GM12874 (cell line): ENCODE measurements around the gene KCNQ1.

Experiments used
- TF ChIP-seq, protein P1 (sequence below): IDR thresholded peaks from 2 replicates; pipeline ENCODE4 v1.5.1; 2011; ENCODE audit warnings: low read depth, mild to moderate bottlenecking, control low read depth, low read length, moderate library complexity; ENCODE audit not compliant: insufficient read depth

The KCNQ1 gene

DNA sequence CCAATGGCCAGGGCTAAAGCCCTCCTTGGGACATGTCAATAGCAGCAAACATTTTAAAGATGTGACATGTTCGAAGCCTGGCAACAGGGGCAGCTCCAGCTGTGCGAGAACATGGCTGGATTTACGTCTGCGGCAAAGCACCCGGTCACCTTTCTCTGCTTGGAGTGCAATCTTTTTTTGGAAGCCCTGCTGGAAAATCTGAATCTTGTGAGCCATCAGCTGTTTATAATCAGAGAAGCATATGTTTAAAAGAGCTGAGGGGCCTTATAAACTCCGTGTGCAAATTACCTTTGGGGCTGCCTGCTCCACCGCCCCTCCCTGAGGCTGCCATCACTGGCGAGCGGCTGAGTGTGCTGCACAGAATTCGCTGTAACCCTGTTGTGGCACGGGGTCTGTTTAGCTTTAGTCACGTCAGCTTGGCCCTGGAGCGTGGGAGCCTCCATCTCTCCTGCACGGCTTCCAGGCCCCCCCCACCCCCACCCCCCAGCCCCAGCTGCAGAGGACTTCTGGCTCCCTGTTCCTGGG lies 264.0 kb downstream of the KCNQ1 start:
- TF ChIP-seq, protein P1, sequence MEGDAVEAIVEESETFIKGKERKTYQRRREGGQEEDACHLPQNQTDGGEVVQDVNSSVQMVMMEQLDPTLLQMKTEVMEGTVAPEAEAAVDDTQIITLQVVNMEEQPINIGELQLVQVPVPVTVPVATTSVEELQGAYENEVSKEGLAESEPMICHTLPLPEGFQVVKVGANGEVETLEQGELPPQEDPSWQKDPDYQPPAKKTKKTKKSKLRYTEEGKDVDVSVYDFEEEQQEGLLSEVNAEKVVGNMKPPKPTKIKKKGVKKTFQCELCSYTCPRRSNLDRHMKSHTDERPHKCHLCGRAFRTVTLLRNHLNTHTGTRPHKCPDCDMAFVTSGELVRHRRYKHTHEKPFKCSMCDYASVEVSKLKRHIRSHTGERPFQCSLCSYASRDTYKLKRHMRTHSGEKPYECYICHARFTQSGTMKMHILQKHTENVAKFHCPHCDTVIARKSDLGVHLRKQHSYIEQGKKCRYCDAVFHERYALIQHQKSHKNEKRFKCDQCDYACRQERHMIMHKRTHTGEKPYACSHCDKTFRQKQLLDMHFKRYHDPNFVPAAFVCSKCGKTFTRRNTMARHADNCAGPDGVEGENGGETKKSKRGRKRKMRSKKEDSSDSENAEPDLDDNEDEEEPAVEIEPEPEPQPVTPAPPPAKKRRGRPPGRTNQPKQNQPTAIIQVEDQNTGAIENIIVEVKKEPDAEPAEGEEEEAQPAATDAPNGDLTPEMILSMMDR: no peak

DNA sequence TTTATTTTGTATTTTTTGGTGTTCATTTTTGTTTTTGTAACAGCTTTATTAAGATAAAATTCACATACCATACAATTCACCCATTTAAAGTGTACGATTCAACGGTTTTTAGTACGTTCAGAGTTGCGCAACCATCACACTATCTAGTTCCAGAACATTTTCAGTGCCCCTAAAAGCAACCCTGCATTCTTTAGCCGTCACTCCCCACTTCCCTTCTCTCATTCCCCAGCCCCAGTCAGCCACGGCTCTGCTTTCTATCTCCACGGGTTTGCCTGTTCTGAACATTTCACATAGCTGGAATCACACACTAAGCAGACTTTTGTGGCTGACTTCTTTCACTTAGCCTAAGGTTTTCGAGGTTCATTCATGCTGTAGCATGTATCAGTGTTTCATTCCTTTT lies 264.6 kb downstream of the KCNQ1 start:
- TF ChIP-seq, protein P1: no peak

DNA sequence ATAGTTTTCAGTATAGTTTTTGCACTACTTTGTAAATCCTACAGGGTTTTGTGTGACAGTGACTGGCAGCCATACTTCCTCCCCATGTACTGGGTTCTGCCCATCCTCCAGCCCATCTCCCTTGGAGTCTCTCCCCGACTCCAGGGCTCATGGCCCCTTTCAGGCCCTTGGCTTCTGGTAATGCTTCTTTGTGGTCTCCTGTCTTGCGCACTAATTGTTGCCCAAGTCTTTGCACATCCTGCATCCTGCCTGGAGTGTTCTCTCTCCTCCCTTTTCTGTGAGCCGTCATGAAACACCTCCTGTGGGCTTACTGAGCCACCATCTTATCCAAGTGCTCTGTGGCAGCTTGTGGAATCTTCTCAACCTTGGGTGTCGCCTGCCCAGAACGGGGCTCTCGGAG lies 266.4 kb downstream of the KCNQ1 start:
- TF ChIP-seq, protein P1: no peak

DNA sequence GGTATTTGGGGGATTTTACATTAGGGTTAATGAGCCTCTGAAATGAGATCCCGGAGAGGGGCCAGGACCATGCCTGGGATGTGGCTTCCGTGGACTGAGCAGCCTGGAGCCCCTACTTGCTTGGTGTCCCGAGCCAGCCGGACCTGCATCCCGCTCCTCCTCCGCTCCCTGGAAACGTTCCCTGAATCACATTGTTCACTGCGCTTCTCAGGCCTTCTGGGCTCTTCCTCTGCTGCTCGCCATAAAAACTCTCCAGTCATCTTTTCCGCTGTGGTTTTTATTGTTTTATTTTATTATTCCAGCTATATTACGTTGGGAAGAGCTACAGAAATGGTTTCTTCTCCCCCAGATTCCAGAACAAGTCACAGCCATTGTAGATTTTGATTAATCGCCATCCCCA lies 268.3 kb downstream of the KCNQ1 start:
- TF ChIP-seq, protein P1: no peak

DNA sequence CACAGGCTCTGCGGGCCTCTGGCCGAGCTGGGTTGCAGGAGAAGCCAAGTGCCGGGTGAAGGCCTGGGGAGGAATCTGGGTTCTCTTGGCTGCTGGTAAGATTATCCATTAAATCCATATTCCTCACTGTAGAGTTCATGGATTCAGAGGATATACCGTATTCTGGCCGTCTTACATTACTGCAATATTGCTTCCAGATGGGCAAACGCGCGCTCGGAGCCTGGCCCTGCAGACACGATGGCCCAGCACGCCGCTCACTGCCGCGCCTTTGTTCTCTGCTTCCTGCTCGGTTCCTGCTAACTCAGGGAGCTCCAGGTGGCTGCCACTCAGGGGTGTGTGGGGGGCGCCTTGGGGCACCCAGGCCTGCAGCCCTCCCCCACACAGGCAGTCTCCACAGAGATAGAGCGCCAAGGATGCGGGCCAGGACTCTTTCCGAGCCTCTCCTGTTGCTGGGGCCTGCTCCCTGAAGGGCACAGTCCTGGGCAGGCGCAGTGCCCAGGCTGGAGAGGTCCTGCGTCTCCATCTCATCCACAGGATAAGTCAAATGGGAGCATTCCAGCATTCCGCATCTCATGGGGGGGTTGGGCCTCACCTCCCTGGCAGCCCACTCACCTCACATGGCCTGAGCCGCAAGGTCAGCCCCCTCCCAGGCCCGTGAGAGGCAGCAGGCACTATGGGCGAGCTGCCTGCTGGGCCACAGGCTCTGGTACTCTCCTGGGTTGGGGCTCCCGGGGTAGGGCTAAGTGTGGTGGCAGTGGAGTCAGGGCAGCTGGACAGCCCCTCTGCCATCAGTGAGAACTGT lies 269.1 kb downstream of the KCNQ1 start:
- TF ChIP-seq, protein P1: no peak

DNA sequence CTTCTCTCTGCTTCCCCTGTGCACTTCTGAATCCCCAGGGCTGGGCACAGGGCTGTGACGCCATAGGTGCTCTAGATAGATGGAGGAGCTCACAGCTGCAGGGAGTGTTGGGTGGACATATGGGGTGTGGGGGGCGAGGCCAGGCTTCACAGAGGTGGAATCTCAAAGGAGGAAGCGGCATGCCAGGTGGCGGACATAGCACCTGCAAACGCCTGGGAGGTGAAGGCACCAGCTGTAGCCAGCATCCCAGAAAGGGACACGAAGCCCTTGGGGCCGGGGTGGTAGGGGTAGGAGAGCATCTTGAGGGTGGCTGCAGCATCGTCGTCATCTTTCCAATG lies 269.6 kb downstream of the KCNQ1 start:
- TF ChIP-seq, protein P1: no peak

DNA sequence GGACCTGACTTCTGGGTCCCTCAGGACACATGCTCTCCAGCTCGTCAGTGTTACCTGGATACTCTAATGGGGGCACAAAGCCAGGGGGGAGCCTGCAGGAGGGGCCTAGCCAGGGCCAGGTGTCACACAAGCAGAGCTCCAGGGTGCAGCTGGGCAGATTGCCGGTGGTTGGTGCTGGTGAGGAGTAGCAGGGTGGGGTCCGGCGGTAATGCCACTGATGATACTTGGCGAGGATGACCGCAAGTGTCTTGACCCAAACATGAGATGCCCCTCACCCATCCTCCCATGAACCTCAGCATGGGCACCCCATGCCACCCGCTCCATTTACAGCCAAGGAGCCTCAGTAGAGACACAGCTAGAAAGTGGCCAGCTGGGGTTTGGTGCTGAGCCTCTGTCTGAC lies 270.1 kb downstream of the KCNQ1 start:
- TF ChIP-seq, protein P1: no peak
